Neural cell (in vitro differentiated cells): Measurements from ENCODE around the gene OXLD1.

Experiments used
- EP300 ChIP-seq: fragments of 450-650 bp; conservative IDR thresholded peaks from 2 replicates; pipeline ENCODE4 v1.6.1; 2014; ENCODE audit warnings: antibody characterized with exemption, mild to moderate bottlenecking, moderate library complexity; ENCODE audit not compliant: poor library complexity, severe bottlenecking
- EZH2 ChIP-seq: fragments of 200-600, 300-800 bp; shearing (Covaris generic), sonication (generic); IDR thresholded peaks from 2 replicates; pipeline ENCODE4 v1.6.1; 2014; ENCODE audit warnings: antibody characterized with exemption, low read length, borderline replicate concordance, mild to moderate bottlenecking; ENCODE audit not compliant: insufficient read depth, poor library complexity, severe bottlenecking
- MXI1 ChIP-seq: fragments of 450-650 bp; conservative IDR thresholded peaks from 2 replicates; pipeline ENCODE4 v1.6.1; 2014; ENCODE audit warnings: antibody characterized with exemption, mild to moderate bottlenecking; ENCODE audit not compliant: poor library complexity, severe bottlenecking
- POLR2AphosphoS5 ChIP-seq: IDR thresholded peaks from 2 replicates; pipeline ENCODE4 v1.6.1; 2012
- TAF1 ChIP-seq: IDR thresholded peaks from 2 replicates; pipeline ENCODE4 v1.6.1; 2012; ENCODE audit warnings: low read depth
- TF ChIP-seq, protein P1 (sequence below): fragments of 450-650 bp; IDR thresholded peaks from 2 replicates; pipeline ENCODE4 v1.5.1; 2014; ENCODE audit warnings: antibody characterized with exemption, mild to moderate bottlenecking, moderate library complexity; ENCODE audit not compliant: poor library complexity, severe bottlenecking

DNA sequence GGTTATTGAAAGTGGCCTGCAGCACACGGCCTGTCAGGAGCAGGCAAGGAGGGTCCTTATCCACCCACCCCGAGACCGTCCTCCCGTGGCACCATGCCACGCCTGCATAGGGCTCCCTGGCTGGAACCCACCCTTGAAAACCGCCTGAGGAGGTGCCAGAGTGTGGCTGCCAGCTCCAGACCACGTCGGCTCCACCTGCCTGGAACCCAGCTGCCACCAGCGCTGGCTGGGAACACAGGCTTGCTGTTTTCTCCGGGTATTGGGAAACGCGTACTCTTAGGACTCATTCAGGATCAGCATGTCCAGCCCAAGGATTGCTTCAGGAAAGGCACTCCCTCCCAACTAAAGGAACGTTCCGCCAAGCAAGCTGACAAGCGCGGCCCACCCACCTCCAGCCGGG is 10.5 kb upstream of the OXLD1 start:
- TF ChIP-seq, protein P1, sequence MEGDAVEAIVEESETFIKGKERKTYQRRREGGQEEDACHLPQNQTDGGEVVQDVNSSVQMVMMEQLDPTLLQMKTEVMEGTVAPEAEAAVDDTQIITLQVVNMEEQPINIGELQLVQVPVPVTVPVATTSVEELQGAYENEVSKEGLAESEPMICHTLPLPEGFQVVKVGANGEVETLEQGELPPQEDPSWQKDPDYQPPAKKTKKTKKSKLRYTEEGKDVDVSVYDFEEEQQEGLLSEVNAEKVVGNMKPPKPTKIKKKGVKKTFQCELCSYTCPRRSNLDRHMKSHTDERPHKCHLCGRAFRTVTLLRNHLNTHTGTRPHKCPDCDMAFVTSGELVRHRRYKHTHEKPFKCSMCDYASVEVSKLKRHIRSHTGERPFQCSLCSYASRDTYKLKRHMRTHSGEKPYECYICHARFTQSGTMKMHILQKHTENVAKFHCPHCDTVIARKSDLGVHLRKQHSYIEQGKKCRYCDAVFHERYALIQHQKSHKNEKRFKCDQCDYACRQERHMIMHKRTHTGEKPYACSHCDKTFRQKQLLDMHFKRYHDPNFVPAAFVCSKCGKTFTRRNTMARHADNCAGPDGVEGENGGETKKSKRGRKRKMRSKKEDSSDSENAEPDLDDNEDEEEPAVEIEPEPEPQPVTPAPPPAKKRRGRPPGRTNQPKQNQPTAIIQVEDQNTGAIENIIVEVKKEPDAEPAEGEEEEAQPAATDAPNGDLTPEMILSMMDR, result no peak
- TF ChIP-seq EZH2 (no peak), POLR2AphosphoS5 (no peak), EP300 (no peak), MXI1 (no peak), TAF1 (no peak)
